LNCaP clone FGC (cell line): ENCODE results near the gene INO80B.
"Not testable (repeated sequence)": the region's sequence is repeated elsewhere in the genome, so short reads cannot be mapped to it uniquely, and the experiment has no call there.

Experiments used
- DNase-seq: peaks from one replicate; pipeline ENCODE4 v3.0.0-alpha.2; 2011; ENCODE audit warnings: low read depth
- H3K4me3 ChIP-seq: 2 replicates; pipeline ENCODE4 v1.5.1; 2011; ENCODE audit warnings: mild to moderate bottlenecking, low read depth, low read length, control low read depth
- TF ChIP-seq, protein P1 (sequence below): IDR thresholded peaks from 2 replicates; pipeline ENCODE4 v1.5.1; 2012; ENCODE audit warnings: mild to moderate bottlenecking; ENCODE audit not compliant: control insufficient read depth, insufficient read depth; ENCODE audit errors: extremely low read depth

The INO80B gene

DNA sequence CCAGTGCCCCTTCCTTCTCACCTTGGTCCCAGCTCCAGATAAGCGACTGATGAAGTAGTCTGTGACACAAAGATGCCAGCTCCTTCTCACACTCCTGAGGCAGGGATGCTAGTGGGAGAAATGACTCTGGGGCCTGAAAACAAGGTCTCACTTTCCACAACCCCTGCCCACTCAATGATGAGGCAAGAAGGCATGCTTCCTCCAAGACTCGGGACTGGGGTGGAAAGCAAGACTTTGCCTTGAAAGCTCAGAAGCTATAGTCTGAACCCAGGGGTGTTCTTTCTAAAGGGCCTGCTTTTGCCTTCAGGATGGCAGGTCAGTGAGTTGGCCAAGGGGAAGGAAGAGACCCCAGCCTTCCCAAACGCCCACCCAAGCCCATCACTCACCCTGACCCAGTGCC, 26.5 kb downstream of the INO80B start:
- no peak for DNase-seq
- TF ChIP-seq, protein P1, sequence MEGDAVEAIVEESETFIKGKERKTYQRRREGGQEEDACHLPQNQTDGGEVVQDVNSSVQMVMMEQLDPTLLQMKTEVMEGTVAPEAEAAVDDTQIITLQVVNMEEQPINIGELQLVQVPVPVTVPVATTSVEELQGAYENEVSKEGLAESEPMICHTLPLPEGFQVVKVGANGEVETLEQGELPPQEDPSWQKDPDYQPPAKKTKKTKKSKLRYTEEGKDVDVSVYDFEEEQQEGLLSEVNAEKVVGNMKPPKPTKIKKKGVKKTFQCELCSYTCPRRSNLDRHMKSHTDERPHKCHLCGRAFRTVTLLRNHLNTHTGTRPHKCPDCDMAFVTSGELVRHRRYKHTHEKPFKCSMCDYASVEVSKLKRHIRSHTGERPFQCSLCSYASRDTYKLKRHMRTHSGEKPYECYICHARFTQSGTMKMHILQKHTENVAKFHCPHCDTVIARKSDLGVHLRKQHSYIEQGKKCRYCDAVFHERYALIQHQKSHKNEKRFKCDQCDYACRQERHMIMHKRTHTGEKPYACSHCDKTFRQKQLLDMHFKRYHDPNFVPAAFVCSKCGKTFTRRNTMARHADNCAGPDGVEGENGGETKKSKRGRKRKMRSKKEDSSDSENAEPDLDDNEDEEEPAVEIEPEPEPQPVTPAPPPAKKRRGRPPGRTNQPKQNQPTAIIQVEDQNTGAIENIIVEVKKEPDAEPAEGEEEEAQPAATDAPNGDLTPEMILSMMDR, result no peak
- peak overlapping the region; percentile 78 for H3K4me3 ChIP-seq

DNA sequence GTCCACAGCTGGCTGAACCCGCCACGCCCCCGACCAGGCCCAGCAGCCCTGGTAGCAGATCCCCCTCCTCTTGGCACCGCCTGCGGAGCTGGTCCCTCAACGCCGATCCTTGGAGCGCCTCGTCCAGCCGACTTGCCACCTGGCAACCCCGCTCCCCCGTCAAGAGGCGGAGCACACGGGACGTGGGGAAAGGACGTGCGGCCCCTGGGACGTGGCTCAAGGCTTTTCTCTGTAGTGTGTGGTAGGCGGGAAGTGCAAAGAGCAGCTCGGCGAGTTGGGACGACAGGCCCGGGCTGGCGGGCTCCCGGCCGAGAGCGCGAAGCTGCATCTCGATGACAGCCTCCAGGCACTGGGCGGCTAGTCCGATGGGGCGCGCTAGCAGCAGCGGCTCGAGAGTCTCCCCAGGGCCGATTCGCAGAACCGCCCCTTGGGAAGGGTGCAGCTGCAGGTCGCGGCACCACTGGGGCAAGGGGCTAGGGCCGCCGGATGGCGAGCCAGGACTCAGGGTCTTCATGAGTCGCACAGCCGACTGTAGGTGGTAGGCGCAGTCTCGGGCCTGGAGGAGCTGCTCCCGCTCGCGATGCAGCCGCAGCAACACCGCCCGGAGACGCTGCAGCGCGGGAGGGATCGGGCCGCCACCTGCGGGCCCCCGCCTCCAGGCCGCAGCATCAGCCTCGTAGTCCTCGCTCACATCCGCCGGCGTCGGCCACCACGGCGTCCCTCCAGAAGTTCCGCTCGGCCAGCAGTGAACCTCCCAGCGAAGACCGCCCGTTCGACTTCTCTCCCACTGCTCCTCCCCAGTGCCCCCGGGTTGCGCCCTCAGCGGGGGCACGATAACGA, 27.3 kb downstream of the INO80B start:
- TF ChIP-seq, protein P1, result no peak
- peak overlapping the region; percentile 78 for H3K4me3 ChIP-seq
- DNase-seq, result no peak

DNA sequence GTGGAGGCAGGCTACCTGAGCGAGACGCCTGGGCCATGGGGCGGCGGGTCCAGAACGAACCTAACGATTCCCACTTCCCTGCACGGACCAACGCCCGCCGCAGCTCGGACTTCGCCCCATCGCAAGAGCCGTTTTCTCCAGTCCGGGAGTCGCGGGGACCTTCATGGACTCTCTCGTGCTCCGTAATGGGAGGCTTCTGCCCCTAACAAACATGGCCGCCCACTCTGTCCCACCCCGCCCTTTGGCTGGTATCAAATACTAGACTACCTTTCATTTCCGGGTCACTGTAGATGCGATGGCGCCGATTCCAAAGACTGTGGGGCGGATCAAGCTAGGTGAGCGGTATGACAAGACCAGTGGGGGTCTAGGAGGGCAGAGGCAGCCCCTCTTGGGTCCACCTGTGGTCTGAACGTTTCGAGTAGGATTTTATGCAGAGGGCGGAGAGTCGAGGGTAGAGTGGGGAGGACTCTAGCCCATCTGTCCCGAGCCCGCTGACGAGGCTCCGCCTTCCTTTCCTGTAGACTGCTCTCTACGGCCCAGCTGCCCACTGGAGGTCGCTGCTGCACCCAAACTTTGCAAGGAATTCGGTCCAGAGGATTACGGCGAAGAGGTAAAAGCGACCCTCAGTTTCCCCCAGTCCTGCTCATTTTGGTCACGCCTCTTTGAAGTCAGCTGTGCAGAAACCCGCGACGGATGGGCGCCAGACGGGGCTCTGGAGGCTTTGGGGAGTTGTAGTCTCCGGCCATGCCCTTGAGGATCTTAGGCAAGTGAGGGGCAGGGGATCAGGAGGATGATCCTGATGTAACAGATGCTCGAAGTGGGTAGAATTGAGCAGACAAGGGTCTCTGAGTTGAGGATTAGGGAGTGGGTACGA, 28.2 kb downstream of the INO80B start, which contains the start of the genes CCDC142 and TTC31:
CCDC142 (minus strand) TSS at position 198 of the 874 bp plus-strand sequence; CDS start at position 37, 161 bp downstream.
TTC31 (plus strand) TSS at position 281 of the 874 bp plus-strand sequence; CDS start at position 296, 15 bp downstream.
- peak within 1 kb of the TSS; percentile 78 for H3K4me3 ChIP-seq
- DNase-seq, result peak; percentile 71
- TF ChIP-seq, protein P1, result peak; percentile 71

DNA sequence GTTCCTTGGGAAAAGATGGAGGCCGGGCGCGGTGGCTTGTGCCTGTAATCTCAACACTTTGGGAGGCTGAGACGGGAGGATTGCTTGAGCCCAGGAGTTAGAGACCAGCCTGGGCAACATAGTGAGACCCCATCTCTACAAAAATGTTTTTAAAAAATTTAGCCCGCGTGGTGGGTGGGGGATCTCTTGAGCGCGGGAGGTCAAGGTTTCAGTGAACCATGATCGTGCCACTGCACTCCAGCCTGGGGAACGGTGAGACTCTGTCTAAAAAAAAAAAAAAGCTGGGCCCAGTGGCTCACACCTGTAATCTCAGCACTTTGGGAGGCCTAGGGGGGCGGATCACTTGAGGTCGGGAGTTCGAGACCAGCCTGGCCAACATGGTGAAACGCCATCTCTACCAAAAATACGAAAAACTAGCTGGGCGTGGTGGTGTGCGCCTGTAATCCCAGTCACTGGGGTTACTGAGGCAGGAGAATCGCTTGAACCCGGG, 28.8 kb downstream of the INO80B start:
- H3K4me3 ChIP-seq, result peak overlapping the region; percentile 78
- not testable (repeated sequence) for DNase-seq

DNA sequence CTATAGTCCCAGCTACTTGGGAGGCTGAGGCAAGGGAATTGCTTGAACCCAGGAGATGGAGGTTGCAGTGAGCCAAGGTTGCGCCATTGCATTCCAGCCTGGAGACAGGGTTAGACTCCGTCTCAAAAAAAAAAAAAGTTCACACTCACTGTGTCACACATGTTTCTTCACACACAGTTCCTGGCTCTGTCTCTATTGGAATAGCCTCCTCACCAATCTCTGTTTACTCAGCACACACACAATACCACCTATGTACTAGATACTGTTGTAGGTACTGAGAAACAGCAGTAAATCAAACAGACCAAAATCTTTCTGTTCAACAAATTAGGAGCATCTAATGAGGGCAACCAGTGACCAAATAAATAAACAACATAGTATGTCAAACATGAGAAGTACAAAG, 31.3 kb downstream of the INO80B start:
- H3K4me3 ChIP-seq, result no peak overlapping the region
- DNase-seq, result no peak

DNA sequence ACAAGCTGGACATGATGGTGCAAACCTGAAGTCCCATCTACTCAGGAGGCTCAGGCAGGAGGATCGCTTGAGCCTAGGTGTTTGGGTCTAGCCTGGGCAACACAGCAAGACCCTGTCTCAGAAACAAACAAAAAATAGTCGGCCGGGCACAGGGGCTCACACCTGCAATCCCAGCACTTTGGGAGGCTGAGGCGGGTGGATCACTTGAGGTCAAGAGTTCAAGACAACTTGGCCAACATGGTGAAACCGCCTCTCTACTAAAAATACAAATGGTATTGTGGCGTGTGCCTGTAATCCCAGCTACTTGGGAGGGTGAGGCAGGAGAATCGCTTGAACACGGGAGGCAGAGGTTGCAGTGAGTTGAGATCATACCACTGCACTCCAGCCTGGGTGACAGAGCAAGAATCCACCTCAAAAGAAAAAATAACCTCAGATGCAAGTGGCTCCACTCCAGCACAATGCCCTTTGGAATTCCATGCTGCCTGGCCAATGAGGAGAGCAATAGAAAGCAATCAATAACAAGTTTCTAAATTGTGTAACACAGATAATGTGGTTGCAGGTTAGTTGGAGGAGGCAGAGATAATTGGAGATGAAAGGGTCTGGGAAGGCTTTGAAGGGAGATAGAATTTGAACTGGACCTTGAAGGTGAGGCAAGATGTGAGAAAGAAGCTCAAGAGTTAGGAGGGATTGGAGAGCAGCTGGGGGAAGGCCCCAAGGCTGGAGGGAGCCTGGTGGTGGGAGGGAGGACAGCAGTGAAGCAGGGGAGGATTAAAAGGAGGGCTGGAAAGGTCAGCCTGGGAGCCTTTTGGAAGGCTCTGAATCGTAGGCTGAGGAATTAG, 34.0 kb downstream of the INO80B start:
- no peak for DNase-seq
- no peak overlapping the region for H3K4me3 ChIP-seq
- TF ChIP-seq, protein P1, result no peak

More for the DNA sequence above, 31.3 kb downstream of the INO80B start:
- TF ChIP-seq, protein P1, result no peak
